Measurements from ENCODE around the gene XRCC2.

- no peak for TF ChIP-seq POLR2A (IDR thresholded peaks at IDR 0.05)
- TF ChIP-seq CTCF (IDR thresholded peaks at IDR 0.05 in 4 of 5, conservative IDR thresholded peaks at IDR 0.05 in 1 of 5), result no peak
Measured at GRCh38 chr7:152704796-152705384, 28.9 kb upstream of the XRCC2 start.
